GM19455 (cell line): Measurements from ENCODE around the gene OR51B2.
A peak's percentile ranks its signal among the peaks of the same experiment; 100 is the strongest.
"Not testable (repeated sequence)": the region's sequence is repeated elsewhere in the genome, so short reads cannot be mapped to it uniquely, and the experiment has no call there.

Experiments
- ATAC-seq: cut with Tn5 transposase; IDR thresholded peaks from one replicate; pipeline ENCODE4 v1.9.1; 2021; ENCODE audit not compliant: unreplicated experiment

The OR51B2 gene

GRCh38 chr11:5313326-5314023, 10.6 kb downstream of the OR51B2 start:
- ATAC-seq = not testable (repeated sequence)

GRCh38 chr11:5310423-5310822, 13.7 kb downstream of the OR51B2 start:
- ATAC-seq = no peak

- ATAC-seq = no peak
These were observed 16.7 kb downstream of the OR51B2 start for GRCh38 chr11:5307256-5308019.

- ATAC-seq = no peak
These were observed 20.1 kb downstream of the OR51B2 start for GRCh38 chr11:5304046-5304445.

GRCh38 chr11:5303626-5304025, 20.5 kb downstream of the OR51B2 start:
- ATAC-seq = no peak

- no peak for ATAC-seq
These were observed 22.3 kb downstream of the OR51B2 start, which contains the start of gene OR51B4 for GRCh38 chr11:5301846-5302245. Gene OR51B4, minus strand, starts transcription at chr11:5301946. Its CDS starts 0 bp downstream, at chr11:5301946.

- ATAC-seq = no peak
These were observed 23.8 kb downstream of the OR51B2 start for GRCh38 chr11:5300251-5300650.

- ATAC-seq = no peak
These were observed 25.6 kb downstream of the OR51B2 start for GRCh38 chr11:5298451-5298850.

GRCh38 chr11:5297721-5298323, 26.3 kb downstream of the OR51B2 start:
- no peak for ATAC-seq

- ATAC-seq = not testable (repeated sequence)
These were observed 29.6 kb downstream of the OR51B2 start for GRCh38 chr11:5294342-5294995.

- no peak for ATAC-seq
These were observed 31.1 kb downstream of the OR51B2 start for GRCh38 chr11:5293028-5293427.

GRCh38 chr11:5291207-5291838, 32.8 kb downstream of the OR51B2 start:
- peak; percentile 84 for ATAC-seq

- no peak for ATAC-seq
These were observed 34.0 kb downstream of the OR51B2 start for GRCh38 chr11:5290106-5290505.

GRCh38 chr11:5289696-5290095, 34.4 kb downstream of the OR51B2 start:
- ATAC-seq = no peak

GRCh38 chr11:5288906-5289550, 35.1 kb downstream of the OR51B2 start:
- no peak for ATAC-seq

- ATAC-seq = no peak
These were observed 35.8 kb downstream of the OR51B2 start for GRCh38 chr11:5288108-5288905.

- no peak for ATAC-seq
These were observed 37.2 kb downstream of the OR51B2 start for GRCh38 chr11:5286901-5287300.

- ATAC-seq = no peak
These were observed 37.7 kb downstream of the OR51B2 start for GRCh38 chr11:5286351-5286750.

- no peak for ATAC-seq
These were observed 38.3 kb downstream of the OR51B2 start for GRCh38 chr11:5285703-5286340.
